GM21717 (cell line): ENCODE data around the gene ENO2.

Experiments
- ATAC-seq: cut with Tn5 transposase; IDR thresholded peaks from one replicate; pipeline ENCODE4 v1.9.1; 2021; ENCODE audit warnings: mild to moderate bottlenecking, moderate library complexity; ENCODE audit not compliant: unreplicated experiment

ENO2 gene

GRCh38 chr12:6912164-6912935 is 2.0 kb upstream of the ENO2 start:
- no peak for ATAC-seq

GRCh38 chr12:6914947-6915788 is 788 bp downstream of the ENO2 start:
- no peak for ATAC-seq

- ATAC-seq = no peak
Observed at GRCh38 chr12:6915789-6916285, 1.5 kb downstream of the ENO2 start.

GRCh38 chr12:6916426-6917200 is 2.2 kb downstream of the ENO2 start:
- no peak for ATAC-seq

GRCh38 chr12:6917491-6918231 is 3.3 kb downstream of the ENO2 start:
- ATAC-seq = no peak

- no peak for ATAC-seq
Observed at GRCh38 chr12:6919588-6919987, 5.2 kb downstream of the ENO2 start.

- ATAC-seq = no peak
Observed at GRCh38 chr12:6921539-6921938, 7.2 kb downstream of the ENO2 start.

- ATAC-seq = no peak
Observed at GRCh38 chr12:6921996-6922946, 7.9 kb downstream of the ENO2 start.

- no peak for ATAC-seq
Observed at GRCh38 chr12:6923003-6923732, 8.8 kb downstream of the ENO2 start.

GRCh38 chr12:6923851-6924250 is 9.5 kb downstream of the ENO2 start:
- ATAC-seq = no peak

- ATAC-seq = no peak
Observed at GRCh38 chr12:6925239-6925539, 10.8 kb downstream of the ENO2 start.

- ATAC-seq = no peak
Observed at GRCh38 chr12:6925540-6926279, 11.3 kb downstream of the ENO2 start.

- no peak for ATAC-seq
Observed at GRCh38 chr12:6927379-6928021, 13.1 kb downstream of the ENO2 start, which contains the start of gene ATN1. Gene ATN1, plus strand, starts transcription at chr12:6927959. Its CDS starts 6,043 bp downstream, at chr12:6934002.

GRCh38 chr12:6928022-6928702 is 13.8 kb downstream of the ENO2 start:
- no peak for ATAC-seq

GRCh38 chr12:6928703-6929407 is 14.5 kb downstream of the ENO2 start:
- ATAC-seq = no peak
